HUES64 (cell line): ENCODE measurements around the gene TERT.
"Not testable (repeated sequence)": the region's sequence is repeated elsewhere in the genome, so short reads cannot be mapped to it uniquely, and the experiment has no call there.

Experiments used
- H3K27ac ChIP-seq: 2 replicates; pipeline ENCODE4 v1.7.0; 2013; ENCODE audit warnings: low read depth, low read length, inconsistent platforms
- H3K27me3 ChIP-seq: 2 replicates; pipeline ENCODE4 v1.6.1; 2013; ENCODE audit warnings: mild to moderate bottlenecking, low read length; ENCODE audit not compliant: insufficient read depth
- H3K36me3 ChIP-seq: 2 replicates; pipeline ENCODE4 v1.6.1; 2013; ENCODE audit warnings: mild to moderate bottlenecking, low read length; ENCODE audit not compliant: insufficient read depth
- H3K4me1 ChIP-seq: 2 replicates; pipeline ENCODE4 v1.6.1; 2013; ENCODE audit warnings: mild to moderate bottlenecking, low read length, moderate library complexity; ENCODE audit not compliant: insufficient read depth
- H3K4me3 ChIP-seq: 2 replicates; pipeline ENCODE4 v1.5.1; 2013; ENCODE audit warnings: mild to moderate bottlenecking, low read length, moderate library complexity
- H3K9ac ChIP-seq: 2 replicates; pipeline ENCODE4 v1.6.1; 2013; ENCODE audit warnings: mild to moderate bottlenecking, low read depth, low read length
- H3K9me3 ChIP-seq: 2 replicates; pipeline ENCODE4 v1.6.1; 2013; ENCODE audit warnings: low read depth, low read length; ENCODE audit not compliant: insufficient read depth
- WGBS: fragments of 150-250, 120-280 bp; methylation state at CpG from one replicate; pipeline ENCODE4 v1.1.7; 2013; ENCODE audit warnings: missing lambda C conversion rate; 5-methylcytosine and 5-hydroxymethylcytosine counted together

Gene TERT

GRCh38 chr5:1337489-1338195 is 42.8 kb upstream of the TERT start:
- H3K36me3 ChIP-seq, result peaks cover 90% of the 10 kb centered on the region
- no peak overlapping the region for H3K9ac ChIP-seq
- no peaks in the 10 kb centered on the region for H3K4me1 ChIP-seq
- H3K27ac ChIP-seq, result no peak overlapping the region
- H3K9me3 ChIP-seq, result no peaks in the 10 kb centered on the region
- WGBS, result 97% methylated on average over 22 of the region's 22 CpGs
- no peak overlapping the region for H3K4me3 ChIP-seq
- H3K27me3 ChIP-seq, result no peaks in the 10 kb centered on the region

GRCh38 chr5:1336749-1337488 is 42.1 kb upstream of the TERT start:
- H3K9me3 ChIP-seq, result no peaks in the 10 kb centered on the region
- H3K36me3 ChIP-seq, result peaks cover 90% of the 10 kb centered on the region
- no peak overlapping the region for H3K9ac ChIP-seq
- no peak overlapping the region for H3K27ac ChIP-seq
- no peaks in the 10 kb centered on the region for H3K4me1 ChIP-seq
- WGBS, result 95% methylated on average over 22 of the region's 22 CpGs
- no peak overlapping the region for H3K4me3 ChIP-seq
- no peaks in the 10 kb centered on the region for H3K27me3 ChIP-seq

- no peak overlapping the region for H3K27ac ChIP-seq
- WGBS, result 96% methylated on average over 14 of the region's 14 CpGs
These were observed 41.3 kb upstream of the TERT start for GRCh38 chr5:1336106-1336561.

GRCh38 chr5:1335540-1336095 is 40.8 kb upstream of the TERT start:
- H3K4me1 ChIP-seq, result no peaks in the 10 kb centered on the region
- no peaks in the 10 kb centered on the region for H3K27me3 ChIP-seq
- H3K9ac ChIP-seq, result no peak overlapping the region
- H3K27ac ChIP-seq, result no peak overlapping the region
- peaks cover 90% of the 10 kb centered on the region for H3K36me3 ChIP-seq
- H3K4me3 ChIP-seq, result no peak overlapping the region
- no peaks in the 10 kb centered on the region for H3K9me3 ChIP-seq
- WGBS, result 96% methylated on average over 19 of the region's 19 CpGs

More at GRCh38 chr5:1336106-1336561, 41.3 kb upstream of the TERT start:
- Histone ChIP-seq H3K9me3 (no peaks in the 10 kb centered on the region), H3K4me3 (no peak overlapping the region), H3K36me3 (peaks cover 90% of the 10 kb centered on the region), H3K9ac (no peak overlapping the region), H3K4me1 (no peaks in the 10 kb centered on the region), H3K27me3 (no peaks in the 10 kb centered on the region)

GRCh38 chr5:1334831-1335539 is 40.1 kb upstream of the TERT start:
- WGBS, result 96% methylated on average over 32 of the region's 32 CpGs
- Histone ChIP-seq H3K4me3 (no peak overlapping the region), H3K9ac (no peak overlapping the region), H3K27ac (no peak overlapping the region), H3K9me3 (no peaks in the 10 kb centered on the region), H3K36me3 (peaks cover 90% of the 10 kb centered on the region), H3K27me3 (no peaks in the 10 kb centered on the region), H3K4me1 (no peaks in the 10 kb centered on the region)

GRCh38 chr5:1333986-1334385 is 39.1 kb upstream of the TERT start:
- H3K36me3 ChIP-seq, result peaks cover 93% of the 10 kb centered on the region
- H3K4me1 ChIP-seq, result no peaks in the 10 kb centered on the region
- 96% methylated on average over 14 of the region's 14 CpGs for WGBS
- H3K9me3 ChIP-seq, result no peaks in the 10 kb centered on the region
- no peaks in the 10 kb centered on the region for H3K27me3 ChIP-seq
- H3K4me3 ChIP-seq, result no peak overlapping the region
- no peak overlapping the region for H3K27ac ChIP-seq
- no peak overlapping the region for H3K9ac ChIP-seq

- not testable (repeated sequence) for H3K27me3 ChIP-seq, H3K9ac ChIP-seq, H3K27ac ChIP-seq, H3K4me1 ChIP-seq, H3K9me3 ChIP-seq, H3K4me3 ChIP-seq
- 97% methylated on average over 5 of the region's 5 CpGs for WGBS
- peaks cover 89% of the 10 kb centered on the region for H3K36me3 ChIP-seq
These were observed 38.4 kb upstream of the TERT start for GRCh38 chr5:1333286-1333685.

GRCh38 chr5:1332461-1333001 is 37.7 kb upstream of the TERT start:
- WGBS, result 96% methylated on average over 11 of the region's 11 CpGs
- no peaks in the 10 kb centered on the region for H3K9me3 ChIP-seq
- no peak overlapping the region for H3K9ac ChIP-seq
- no peak overlapping the region for H3K27ac ChIP-seq
- H3K27me3 ChIP-seq, result no peaks in the 10 kb centered on the region
- no peaks in the 10 kb centered on the region for H3K4me1 ChIP-seq
- H3K36me3 ChIP-seq, result peaks cover 82% of the 10 kb centered on the region
- H3K4me3 ChIP-seq, result no peak overlapping the region

GRCh38 chr5:1331861-1332405 is 37.1 kb upstream of the TERT start:
- H3K4me1 ChIP-seq, result no peaks in the 10 kb centered on the region
- 93% methylated on average over 11 of the region's 11 CpGs for WGBS
- no peaks in the 10 kb centered on the region for H3K9me3 ChIP-seq
- peaks cover 76% of the 10 kb centered on the region for H3K36me3 ChIP-seq
- H3K27me3 ChIP-seq, result no peaks in the 10 kb centered on the region
- H3K4me3 ChIP-seq, result no peak overlapping the region
- no peak overlapping the region for H3K9ac ChIP-seq
- no peak overlapping the region for H3K27ac ChIP-seq

- H3K27ac ChIP-seq, result no peak overlapping the region
- H3K4me3 ChIP-seq, result no peak overlapping the region
- H3K27me3 ChIP-seq, result no peaks in the 10 kb centered on the region
- no peak overlapping the region for H3K9ac ChIP-seq
- H3K9me3 ChIP-seq, result no peaks in the 10 kb centered on the region
- H3K4me1 ChIP-seq, result no peaks in the 10 kb centered on the region
- 96% methylated on average over 35 of the region's 35 CpGs for WGBS
- H3K36me3 ChIP-seq, result peaks cover 70% of the 10 kb centered on the region
These were observed 36.3 kb upstream of the TERT start for GRCh38 chr5:1330847-1331831.
